HPDE6-E6E7 (cell line): Measurements from ENCODE around the gene CRTC1.

ENCODE experiments used
- DNase-seq: peaks from one replicate; pipeline ENCODE4 v3.0.0; 2011; ENCODE audit warnings: missing footprints; ENCODE audit errors: extremely low spot score

Gene CRTC1

GRCh38 chr19:18749362-18750231 lies 66.1 kb downstream of the CRTC1 start:
- no peak for DNase-seq

GRCh38 chr19:18750295-18750970 lies 67.0 kb downstream of the CRTC1 start:
- no peak for DNase-seq

GRCh38 chr19:18751571-18751970 lies 68.1 kb downstream of the CRTC1 start:
- no peak for DNase-seq

- DNase-seq, result no peak
Observed at GRCh38 chr19:18754501-18754900, 71.0 kb downstream of the CRTC1 start.

GRCh38 chr19:18756896-18757295 lies 73.4 kb downstream of the CRTC1 start:
- peak; percentile 76 for DNase-seq

GRCh38 chr19:18759304-18759994 lies 76.0 kb downstream of the CRTC1 start:
- DNase-seq, result no peak

GRCh38 chr19:18759995-18760426 lies 76.5 kb downstream of the CRTC1 start:
- DNase-seq, result no peak

- DNase-seq, result no peak
Observed at GRCh38 chr19:18760440-18761383, 77.2 kb downstream of the CRTC1 start.

GRCh38 chr19:18761531-18762110 lies 78.1 kb downstream of the CRTC1 start:
- no peak for DNase-seq

- peak; percentile 71 for DNase-seq
Observed at GRCh38 chr19:18762125-18763023, 78.9 kb downstream of the CRTC1 start.

GRCh38 chr19:18763674-18764590 lies 80.5 kb downstream of the CRTC1 start:
- DNase-seq, result peak; percentile 91

- no peak for DNase-seq
Observed at GRCh38 chr19:18764591-18765051, 81.1 kb downstream of the CRTC1 start.

GRCh38 chr19:18765224-18765623 lies 81.7 kb downstream of the CRTC1 start:
- DNase-seq, result no peak

GRCh38 chr19:18768046-18768771 lies 84.7 kb downstream of the CRTC1 start:
- DNase-seq, result no peak

- no peak for DNase-seq
Observed at GRCh38 chr19:18768997-18769891, 85.8 kb downstream of the CRTC1 start.

GRCh38 chr19:18769989-18770528 lies 86.6 kb downstream of the CRTC1 start:
- no peak for DNase-seq
